IMR-90 (cell line): ENCODE results near the gene AGT. TPM values are rescaled to one million over a fixed set of nuclear protein-coding genes. Genes with fewer than 3 reads are reported as not detected.

ENCODE experiments used
- ATAC-seq: fragments of 200-7000 bp; cut with Tn5 transposase; 2 replicates; pipeline ENCODE4 v1.9.1; 2020; ENCODE audit warnings: low read depth, mild to moderate bottlenecking, moderate library complexity
- BruUV-seq: library from RNA; stranded (reverse); fragments of 400-500 nt; replicated peaks from 2 replicates; lab custom pipeline; 2021; lab: Mats Ljungman, UMichigan
- CTCF ChIA-PET: fragments of 300-600 bp; formaldehyde crosslinking; extraction: SDS; loops from one replicate; lab custom pipeline; 2021; ENCODE audit warnings: antibody characterized with exemption; lab: Yijun Ruan, JAX
- POLR2A ChIA-PET: fragments of 300-600 bp; sonication (Branson Sonifier 250); formaldehyde crosslinking; loops from one replicate; lab custom pipeline; 2022; ENCODE audit warnings: antibody characterized with exemption; ENCODE audit not compliant: unreplicated experiment; lab: Charles Lee
- DNase-seq: peaks from one replicate; pipeline ENCODE4 v3.0.0; 2013
- H2AFZ ChIP-seq: replicated peaks from 2 replicates; pipeline ENCODE3; 2013; ENCODE audit warnings: low read length, mild to moderate bottlenecking; ENCODE audit not compliant: poor library complexity
- H2AK5ac ChIP-seq: 2 replicates; pipeline ENCODE4 v1.6.1; 2013; ENCODE audit warnings: low read depth, low read length, inconsistent platforms
- H2AK9ac ChIP-seq: replicated peaks from 2 replicates; pipeline ENCODE3; 2013; ENCODE audit warnings: mild to moderate bottlenecking, low read depth, low read length, moderate library complexity; ENCODE audit not compliant: poor library complexity
- H2BK120ac ChIP-seq: 2 replicates; pipeline ENCODE4 v1.6.1; 2013; ENCODE audit warnings: low read depth, low read length, inconsistent platforms
- H2BK15ac ChIP-seq: 3 replicates; pipeline ENCODE4 v1.6.1; 2013; ENCODE audit warnings: low read depth, low read length, inconsistent platforms
- H2BK20ac ChIP-seq: 2 replicates; pipeline ENCODE4 v1.6.1; 2013; ENCODE audit warnings: low read depth, mild to moderate bottlenecking, inconsistent platforms, low read length, moderate library complexity
- H2BK5ac ChIP-seq: 2 replicates; pipeline ENCODE4 v1.6.1; 2013; ENCODE audit warnings: mild to moderate bottlenecking, low read depth, low read length, inconsistent platforms; ENCODE audit not compliant: poor library complexity, severe bottlenecking
- H3K14ac ChIP-seq: replicated peaks from 2 replicates; pipeline ENCODE4 v1.6.1; 2013; ENCODE audit warnings: low read depth, low read length, inconsistent platforms
- H3K18ac ChIP-seq: 2 replicates; pipeline ENCODE4 v1.6.1; 2013; ENCODE audit warnings: low read depth, low read length, control low read depth
- H3K23ac ChIP-seq: 2 replicates; pipeline ENCODE4 v1.6.1; 2013; ENCODE audit warnings: low read depth, low read length, inconsistent platforms
- H3K27ac ChIP-seq: 2 replicates; pipeline ENCODE4 v1.5.1; 2013; ENCODE audit warnings: mild to moderate bottlenecking, control low read depth, low read length; ENCODE audit not compliant: insufficient read depth
- H3K27me3 ChIP-seq: 2 replicates; pipeline ENCODE4 v1.6.1; 2013; ENCODE audit warnings: low read length; ENCODE audit not compliant: control insufficient read depth, insufficient read depth
- H3K36me3 ChIP-seq: 2 replicates; pipeline ENCODE4 v1.6.1; 2013; ENCODE audit warnings: low read length, mixed read lengths; ENCODE audit not compliant: control insufficient read depth, insufficient read depth
- H3K4ac ChIP-seq: 2 replicates; pipeline ENCODE4 v1.6.1; 2013; ENCODE audit warnings: low read depth, low read length, inconsistent platforms
- H3K4me1 ChIP-seq: 2 replicates; pipeline ENCODE4 v1.6.1; 2013; ENCODE audit warnings: low read length, mixed read lengths; ENCODE audit not compliant: control insufficient read depth, insufficient read depth
- H3K4me2 ChIP-seq: 2 replicates; pipeline ENCODE4 v1.6.1; 2013; ENCODE audit warnings: low read depth, mild to moderate bottlenecking, control low read depth, low read length, moderate library complexity
- H3K4me3 ChIP-seq: 2 replicates; pipeline ENCODE4 v1.5.1; 2013; ENCODE audit warnings: low read depth, mild to moderate bottlenecking, control low read depth, low read length, moderate library complexity; ENCODE audit not compliant: insufficient read depth
- H3K56ac ChIP-seq: 2 replicates; pipeline ENCODE4 v1.6.1; 2013; ENCODE audit warnings: low read length, inconsistent platforms; ENCODE audit not compliant: insufficient read depth; ENCODE audit errors: extremely low read depth
- H3K79me1 ChIP-seq, 2 experiments: 2 replicates each; pipeline ENCODE4 v1.6.1; 2013; ENCODE audit warnings: low read length in 2 of 2, inconsistent platforms in 1 of 2, low read depth in 1 of 2
- H3K9ac ChIP-seq: 2 replicates; pipeline ENCODE4 v1.6.1; 2013; ENCODE audit warnings: low read depth, low read length, control low read depth
- H3K9me1 ChIP-seq: 2 replicates; pipeline ENCODE4 v1.6.1; 2013; ENCODE audit warnings: low read length, inconsistent platforms; ENCODE audit not compliant: insufficient read depth
- H3K9me3 ChIP-seq: 2 replicates; pipeline ENCODE4 v1.6.1; 2013; ENCODE audit warnings: low read length; ENCODE audit not compliant: control insufficient read depth, insufficient read depth
- H4K20me1 ChIP-seq: 2 replicates; pipeline ENCODE4 v1.6.1; 2013; ENCODE audit warnings: low read length, inconsistent platforms; ENCODE audit not compliant: insufficient read depth
- H4K5ac ChIP-seq: 2 replicates; pipeline ENCODE4 v1.6.1; 2013; ENCODE audit warnings: mild to moderate bottlenecking, low read depth, low read length, control low read depth
- H4K8ac ChIP-seq, 2 experiments: 2 replicates each; pipeline ENCODE4 v1.6.1; 2013; ENCODE audit warnings: low read depth in 2 of 2, low read length in 2 of 2, control low read depth in 1 of 2, inconsistent platforms in 1 of 2
- H4K91ac ChIP-seq: 2 replicates; pipeline ENCODE4 v1.6.1; 2013; ENCODE audit warnings: low read depth, low read length, inconsistent platforms; ENCODE audit not compliant: insufficient read depth
- BHLHE40 ChIP-seq: fragments of 150-350 bp; IDR thresholded peaks from 2 replicates; pipeline ENCODE4 v1.6.1; 2016; ENCODE audit warnings: mild to moderate bottlenecking, low read depth, low read length
- CEBPB ChIP-seq: IDR thresholded peaks from 2 replicates; pipeline ENCODE4 v1.6.1; 2012; ENCODE audit warnings: low read depth, low read length, improper control_type of control experiment
- CHD1 ChIP-seq: IDR thresholded peaks from 2 replicates; pipeline ENCODE4 v1.6.1; 2012; ENCODE audit warnings: low read depth, low read length, improper control_type of control experiment
- ELK1 ChIP-seq: fragments of 150-350 bp; IDR thresholded peaks from 2 replicates; pipeline ENCODE4 v1.6.1; 2016; ENCODE audit warnings: low read depth, mild to moderate bottlenecking, low read length, moderate library complexity, borderline replicate concordance
- FOS ChIP-seq: fragments of 150-350 bp; IDR thresholded peaks from 2 replicates; pipeline ENCODE4 v1.6.1; 2016; ENCODE audit warnings: low read depth, low read length
- MAFK ChIP-seq: IDR thresholded peaks from 2 replicates; pipeline ENCODE4 v1.6.1; 2012; ENCODE audit warnings: low read depth, low read length, improper control_type of control experiment
- MAZ ChIP-seq: IDR thresholded peaks from 2 replicates; pipeline ENCODE4 v1.6.1; 2012; ENCODE audit warnings: low read depth, mild to moderate bottlenecking, low read length, improper control_type of control experiment, moderate library complexity, borderline replicate concordance
- MXI1 ChIP-seq: IDR thresholded peaks from 2 replicates; pipeline ENCODE4 v1.6.1; 2012; ENCODE audit warnings: low read depth, mild to moderate bottlenecking, low read length, moderate library complexity, borderline replicate concordance
- NFE2L2 ChIP-seq: fragments of 150-350 bp; IDR thresholded peaks from 2 replicates; pipeline ENCODE4 v1.6.1; 2016; ENCODE audit warnings: low read depth, mild to moderate bottlenecking, low read length
- POLR2A ChIP-seq: IDR thresholded peaks from 2 replicates; pipeline ENCODE4 v1.6.1; 2012; ENCODE audit warnings: mild to moderate bottlenecking, low read depth, low read length
- RAD21 ChIP-seq: IDR thresholded peaks from 2 replicates; pipeline ENCODE4 v1.6.1; 2012; ENCODE audit warnings: low read length, improper control_type of control experiment
- RCOR1 ChIP-seq: IDR thresholded peaks from 2 replicates; pipeline ENCODE4 v1.6.1; 2012; ENCODE audit warnings: mild to moderate bottlenecking, low read length, improper control_type of control experiment; ENCODE audit not compliant: insufficient replicate concordance
- RFX5 ChIP-seq: IDR thresholded peaks from 2 replicates; pipeline ENCODE4 v1.8.0; 2012; ENCODE audit warnings: low read depth, mild to moderate bottlenecking, low read length, moderate library complexity
- SMC3 ChIP-seq: fragments of 150-350 bp; IDR thresholded peaks from 2 replicates; pipeline ENCODE4 v1.6.1; 2016; ENCODE audit warnings: low read depth, mild to moderate bottlenecking, antibody characterized with exemption, low read length, moderate library complexity
- WGBS, 2 experiments: methylation state at CpG; one replicate each; pipeline versions ENCODE4 v1.1.5 to v1.1.7; 2013; ENCODE audit warnings: missing lambda C conversion rate in 2 of 2; ENCODE audit not compliant: insufficient read length in 1 of 2; ENCODE audit errors: extremely low coverage in 2 of 2; 5-methylcytosine and 5-hydroxymethylcytosine counted together
- dilution Hi-C: fragments of 300-500 bp; cut with HindIII; formaldehyde crosslinking; loops from one replicate; pipeline ENCODE4 v1.14.3; 2018; ENCODE audit warnings: low sequenced_read_pairs; ENCODE audit not compliant: unreplicated experiment
- in situ Hi-C: fragments of 300-500 bp; cut with MboI; formaldehyde crosslinking; loops from 3 replicates; pipeline ENCODE4 v1.14.3; 2019; ENCODE audit warnings: low sequenced_read_pairs, inconsistent platforms, mixed read lengths
- intact Hi-C: fragments of 100-400 bp; cut with micrococcal nuclease; formaldehyde crosslinking; loops from 2 replicates; pipeline ENCODE4 v1.10.0; 2022
- polyA plus RNA-seq, 3 experiments: library from polyadenylated mRNA; depleted of rRNA; stranded (reverse); fragments of >200 nt; gene quantifications; 2 replicates each; pipeline ENCODE4 v1.2.3, GENCODE V29; 2012; ENCODE audit warnings: low replicate concordance in 1 of 3
- total RNA-seq: library from RNA; depleted of rRNA; stranded (reverse); fragments of >200 nt; gene quantifications from 2 replicates; pipeline ENCODE4 v1.2.3, GENCODE V29; 2012
- TF ChIP-seq, protein P1 (sequence below): fragments of 150-350 bp; IDR thresholded peaks from 2 replicates; pipeline ENCODE4 v1.6.1; 2017; ENCODE audit warnings: mild to moderate bottlenecking, antibody characterized with exemption, low read length, low read depth
- TF ChIP-seq, protein P2 (sequence below): conservative IDR thresholded peaks from 2 replicates; pipeline ENCODE4 v1.5.1; 2012; ENCODE audit warnings: mild to moderate bottlenecking, low read depth, low read length, improper control_type of control experiment

AGT gene
- total and polyA plus RNA-seq, 2 of the 4 experiments (the other 2 are of a cell fraction): 0.18 to 0.34 TPM

- no CpG with 5 or more reads among the region's 4 CpGs for WGBS, 2 experiments
- in situ Hi-C loops (no loop called here), dilution Hi-C loops (no loop called here), intact Hi-C loops (no loop called here)
- Histone ChIP-seq H3K27ac (no peak overlapping the region), H2BK120ac (no peak overlapping the region), H2BK5ac (no peak overlapping the region), H3K23ac (no peak overlapping the region), H3K9me1 (no peaks in the 10 kb centered on the region), H3K14ac (no peak overlapping the region), H2AK5ac (no peak overlapping the region), H3K79me1 (no peaks in the 10 kb centered on the region), H3K27me3 (peaks cover 2% of the 10 kb centered on the region; the same call in 1 of the 2 replicates), H2BK20ac (no peak overlapping the region), H3K9me3 (no peaks in the 10 kb centered on the region), H3K4ac (no peak overlapping the region), H3K9ac (no peak overlapping the region), H2BK15ac (no peak overlapping the region), H4K20me1 (no peaks in the 10 kb centered on the region), H4K91ac (no peak overlapping the region), H2AFZ (no peak overlapping the region), H3K4me2 (no peak overlapping the region), H4K5ac (no peak overlapping the region), H3K18ac (no peak overlapping the region), H3K56ac (no peak overlapping the region), H2AK9ac (no peak overlapping the region), H4K8ac (no peak overlapping the region), H3K4me1 (peaks cover 9% of the 10 kb centered on the region; the same call in 1 of the 2 replicates), H3K36me3 (no peaks in the 10 kb centered on the region), H3K4me3 (no peak overlapping the region)
- ChIA-PET CTCF (interaction anchor here (0.5 kb wide), 1 partner anchor 70 kb away, joined by 3 read pairs; no protein-coding TSS in a partner anchor), POLR2A (no interaction called here)
- DNase-seq (no peak), ATAC-seq (no peak)
- TF ChIP-seq MAFK: no peak
- TF ChIP-seq, protein P1, sequence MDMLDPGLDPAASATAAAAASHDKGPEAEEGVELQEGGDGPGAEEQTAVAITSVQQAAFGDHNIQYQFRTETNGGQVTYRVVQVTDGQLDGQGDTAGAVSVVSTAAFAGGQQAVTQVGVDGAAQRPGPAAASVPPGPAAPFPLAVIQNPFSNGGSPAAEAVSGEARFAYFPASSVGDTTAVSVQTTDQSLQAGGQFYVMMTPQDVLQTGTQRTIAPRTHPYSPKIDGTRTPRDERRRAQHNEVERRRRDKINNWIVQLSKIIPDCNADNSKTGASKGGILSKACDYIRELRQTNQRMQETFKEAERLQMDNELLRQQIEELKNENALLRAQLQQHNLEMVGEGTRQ: no peak
- TF ChIP-seq BHLHE40: no peak
- no peak for TF ChIP-seq FOS
- TF ChIP-seq ELK1: no peak
- TF ChIP-seq MXI1: no peak
- TF ChIP-seq, protein P2, sequence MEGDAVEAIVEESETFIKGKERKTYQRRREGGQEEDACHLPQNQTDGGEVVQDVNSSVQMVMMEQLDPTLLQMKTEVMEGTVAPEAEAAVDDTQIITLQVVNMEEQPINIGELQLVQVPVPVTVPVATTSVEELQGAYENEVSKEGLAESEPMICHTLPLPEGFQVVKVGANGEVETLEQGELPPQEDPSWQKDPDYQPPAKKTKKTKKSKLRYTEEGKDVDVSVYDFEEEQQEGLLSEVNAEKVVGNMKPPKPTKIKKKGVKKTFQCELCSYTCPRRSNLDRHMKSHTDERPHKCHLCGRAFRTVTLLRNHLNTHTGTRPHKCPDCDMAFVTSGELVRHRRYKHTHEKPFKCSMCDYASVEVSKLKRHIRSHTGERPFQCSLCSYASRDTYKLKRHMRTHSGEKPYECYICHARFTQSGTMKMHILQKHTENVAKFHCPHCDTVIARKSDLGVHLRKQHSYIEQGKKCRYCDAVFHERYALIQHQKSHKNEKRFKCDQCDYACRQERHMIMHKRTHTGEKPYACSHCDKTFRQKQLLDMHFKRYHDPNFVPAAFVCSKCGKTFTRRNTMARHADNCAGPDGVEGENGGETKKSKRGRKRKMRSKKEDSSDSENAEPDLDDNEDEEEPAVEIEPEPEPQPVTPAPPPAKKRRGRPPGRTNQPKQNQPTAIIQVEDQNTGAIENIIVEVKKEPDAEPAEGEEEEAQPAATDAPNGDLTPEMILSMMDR: no peak
- no peak for TF ChIP-seq NFE2L2
- no peak for TF ChIP-seq SMC3
- no peak for TF ChIP-seq POLR2A
- no peak for TF ChIP-seq RFX5
- no peak for TF ChIP-seq CEBPB
- TF ChIP-seq RCOR1: no peak
- TF ChIP-seq CHD1: no peak
- no peak for TF ChIP-seq RAD21
- no peak for TF ChIP-seq MAZ
- BruUV-seq: no TSS peak
Observed at GRCh38 chr1:230746617-230747016, 32.7 kb upstream of the AGT start.
